ENCODE measurements around the gene TMEM271. TPM values are rescaled to one million over a fixed set of nuclear protein-coding genes. Genes with fewer than 3 reads are reported as not detected.

TMEM271 gene
- total RNA-seq, 2 donors from 2014 or later: not detected

DNA sequence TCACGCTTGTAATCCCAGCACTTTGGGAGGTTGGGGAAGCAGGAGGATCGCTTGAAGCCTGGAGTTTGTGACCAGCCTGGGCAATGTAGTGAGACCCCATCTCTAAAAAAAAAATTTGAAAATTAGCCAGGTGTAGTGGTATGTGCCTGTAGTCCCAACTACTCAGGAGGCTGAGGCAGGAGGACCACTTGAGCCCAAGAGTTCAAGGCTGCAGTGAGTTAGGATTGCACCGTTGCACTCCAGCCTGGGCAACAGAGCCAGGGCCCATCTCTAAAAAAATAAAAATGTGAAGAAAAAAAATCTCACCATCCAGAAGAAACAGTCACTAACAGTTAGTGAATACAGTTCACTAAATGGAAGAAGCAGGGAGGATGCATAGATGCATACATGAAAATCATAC lies 34.8 kb downstream of the TMEM271 start:
- no peaks in the 10 kb centered on the region for H3K9me3 ChIP-seq (ENCODE audit: control insufficient read depth, low read length)
- Mint-ChIP-seq H3K36me3 (ENCODE audit: low read depth) (peaks cover 12% of the 10 kb centered on the region), H3K9me3 (peaks cover 1% of the 10 kb centered on the region), H3K4me3 (no peak overlapping the region), H3K27me3 (ENCODE audit: insufficient read depth) (peaks cover 22% of the 10 kb centered on the region), H3K4me1 (no peaks in the 10 kb centered on the region), H3K27ac (no peak overlapping the region)
- TF ChIP-seq, protein P1, sequence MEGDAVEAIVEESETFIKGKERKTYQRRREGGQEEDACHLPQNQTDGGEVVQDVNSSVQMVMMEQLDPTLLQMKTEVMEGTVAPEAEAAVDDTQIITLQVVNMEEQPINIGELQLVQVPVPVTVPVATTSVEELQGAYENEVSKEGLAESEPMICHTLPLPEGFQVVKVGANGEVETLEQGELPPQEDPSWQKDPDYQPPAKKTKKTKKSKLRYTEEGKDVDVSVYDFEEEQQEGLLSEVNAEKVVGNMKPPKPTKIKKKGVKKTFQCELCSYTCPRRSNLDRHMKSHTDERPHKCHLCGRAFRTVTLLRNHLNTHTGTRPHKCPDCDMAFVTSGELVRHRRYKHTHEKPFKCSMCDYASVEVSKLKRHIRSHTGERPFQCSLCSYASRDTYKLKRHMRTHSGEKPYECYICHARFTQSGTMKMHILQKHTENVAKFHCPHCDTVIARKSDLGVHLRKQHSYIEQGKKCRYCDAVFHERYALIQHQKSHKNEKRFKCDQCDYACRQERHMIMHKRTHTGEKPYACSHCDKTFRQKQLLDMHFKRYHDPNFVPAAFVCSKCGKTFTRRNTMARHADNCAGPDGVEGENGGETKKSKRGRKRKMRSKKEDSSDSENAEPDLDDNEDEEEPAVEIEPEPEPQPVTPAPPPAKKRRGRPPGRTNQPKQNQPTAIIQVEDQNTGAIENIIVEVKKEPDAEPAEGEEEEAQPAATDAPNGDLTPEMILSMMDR (conservative IDR thresholded peaks at IDR 0.05): no peak
- 92 to 97% methylated on average over 3 of the region's 3 CpGs for WGBS, 2 experiments (ENCODE audit: insufficient coverage in 1 of 2, insufficient read length in 1 of 2)
- H3K4me1 ChIP-seq (ENCODE audit: control insufficient read depth, insufficient read depth, low read length): no peaks in the 10 kb centered on the region
- H3K27me3 ChIP-seq (ENCODE audit: control insufficient read depth, insufficient read depth, low read length, poor library complexity, severe bottlenecking): peaks cover 16% of the 10 kb centered on the region
- H3K4me3 ChIP-seq (ENCODE audit: low read length): no peak overlapping the region
- H3K9ac ChIP-seq (ENCODE audit: extremely low read depth, low read length, poor library complexity, severe bottlenecking): no peak overlapping the region
- no peak for DNase-seq
- H3K36me3 ChIP-seq (ENCODE audit: control insufficient read depth, insufficient read depth, low read length): peaks cover 11% of the 10 kb centered on the region
- no peak overlapping the region for H3K27ac ChIP-seq (ENCODE audit: low read depth, low read length)

DNA sequence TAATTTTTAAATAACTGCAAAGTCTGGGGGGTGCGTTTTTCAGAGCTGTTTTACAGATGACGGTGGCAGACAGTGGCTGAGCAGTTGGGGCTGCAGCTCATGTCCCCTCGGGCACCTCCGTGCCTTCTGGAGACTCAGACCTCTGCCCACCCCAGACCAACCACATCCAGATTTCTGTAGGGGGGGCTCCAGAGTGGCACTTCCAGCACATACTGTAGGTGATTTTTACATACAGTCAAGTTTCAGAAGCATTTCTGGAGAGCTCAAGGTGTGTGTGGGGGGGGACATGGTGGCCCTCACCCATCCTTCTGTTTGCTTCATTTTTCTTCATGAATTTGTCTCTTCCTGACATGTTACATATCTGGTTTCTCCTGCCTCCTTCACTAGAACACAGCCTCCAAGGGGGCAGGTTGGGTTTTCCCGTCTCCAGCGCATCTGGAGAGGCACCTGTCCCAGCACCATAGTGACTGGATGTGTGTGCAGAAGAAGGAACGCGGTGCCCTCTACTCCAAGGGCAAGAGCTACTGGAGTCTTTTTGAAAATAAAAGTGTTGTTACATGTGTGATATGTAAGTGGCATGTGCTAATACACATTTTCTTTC lies 37.5 kb downstream of the TMEM271 start:
- H3K36me3 Mint-ChIP-seq (ENCODE audit: low read depth): peaks cover 22% of the 10 kb centered on the region
- WGBS, 2 experiments (ENCODE audit: insufficient coverage in 1 of 2, insufficient read length in 1 of 2): 91 to 92% methylated on average over 5 to 8 of the region's 8 CpGs
- no peak overlapping the region for H3K27ac Mint-ChIP-seq
- peaks cover 1% of the 10 kb centered on the region for H3K9me3 Mint-ChIP-seq
- no peak for DNase-seq
- H3K4me3 Mint-ChIP-seq: no peak overlapping the region
- peaks cover 2% of the 10 kb centered on the region for H3K27me3 Mint-ChIP-seq (ENCODE audit: insufficient read depth)
- H3K9ac ChIP-seq (ENCODE audit: extremely low read depth, low read length, poor library complexity, severe bottlenecking): no peak overlapping the region
- peaks cover 11% of the 10 kb centered on the region for H3K27me3 ChIP-seq (ENCODE audit: control insufficient read depth, insufficient read depth, low read length, poor library complexity, severe bottlenecking)
- no peaks in the 10 kb centered on the region for H3K4me1 Mint-ChIP-seq
- no peak overlapping the region for H3K4me3 ChIP-seq (ENCODE audit: low read length)
- H3K9me3 ChIP-seq (ENCODE audit: control insufficient read depth, low read length): no peaks in the 10 kb centered on the region
- TF ChIP-seq, protein P1 (conservative IDR thresholded peaks at IDR 0.05): no peak
- peaks cover 11% of the 10 kb centered on the region for H3K36me3 ChIP-seq (ENCODE audit: control insufficient read depth, insufficient read depth, low read length)
- H3K4me1 ChIP-seq (ENCODE audit: control insufficient read depth, insufficient read depth, low read length): no peaks in the 10 kb centered on the region
- no peak overlapping the region for H3K27ac ChIP-seq (ENCODE audit: low read depth, low read length)

DNA sequence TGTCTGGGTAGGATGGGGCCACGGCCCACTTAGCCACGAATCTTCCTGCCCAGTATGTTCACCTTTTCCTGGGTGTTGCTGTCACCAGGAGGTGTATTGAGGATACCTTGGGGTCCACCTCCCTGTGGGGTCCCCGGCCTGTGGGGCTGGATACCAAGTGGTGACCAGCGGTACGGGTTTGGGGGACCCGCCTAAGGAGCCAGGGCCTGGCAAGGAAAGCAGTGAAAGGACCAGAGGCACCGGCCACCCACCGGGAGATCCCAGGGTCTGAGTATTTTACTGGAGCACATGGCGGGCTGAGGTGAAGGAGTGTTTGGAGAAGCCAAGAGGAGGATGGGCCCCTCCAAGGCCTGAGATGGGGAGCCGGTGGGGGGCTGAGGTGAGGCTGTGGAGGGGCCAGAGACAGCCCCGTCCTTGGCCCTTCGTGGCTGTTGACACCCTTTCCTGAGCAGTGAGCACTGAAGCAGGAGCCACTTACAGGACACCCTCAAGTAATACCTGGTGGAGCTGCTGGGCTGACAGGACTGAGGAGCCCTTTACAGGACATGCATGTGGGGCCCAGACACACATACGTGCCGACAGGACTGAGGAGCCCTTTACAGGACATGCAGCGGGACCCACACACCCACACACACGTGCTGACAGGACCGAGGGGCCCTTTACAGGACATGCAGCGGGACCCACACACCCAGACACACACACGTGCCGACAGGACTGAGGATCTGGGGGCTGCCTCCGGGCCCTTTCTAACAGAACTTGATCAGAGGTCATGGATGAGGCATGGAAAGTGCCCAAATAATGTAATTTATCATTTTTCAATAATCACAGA lies 38.4 kb downstream of the TMEM271 start:
- H3K36me3 ChIP-seq (ENCODE audit: control insufficient read depth, insufficient read depth, low read length): peaks cover 18% of the 10 kb centered on the region
- no peaks in the 10 kb centered on the region for H3K9me3 ChIP-seq (ENCODE audit: control insufficient read depth, low read length)
- no peaks in the 10 kb centered on the region for H3K4me1 ChIP-seq (ENCODE audit: control insufficient read depth, insufficient read depth, low read length)
- Mint-ChIP-seq H3K4me1 (no peaks in the 10 kb centered on the region), H3K4me3 (no peak overlapping the region), H3K27me3 (ENCODE audit: insufficient read depth) (no peaks in the 10 kb centered on the region), H3K27ac (no peak overlapping the region), H3K9me3 (peaks cover 1% of the 10 kb centered on the region), H3K36me3 (ENCODE audit: low read depth) (peaks cover 31% of the 10 kb centered on the region)
- H3K27ac ChIP-seq (ENCODE audit: low read depth, low read length): no peak overlapping the region
- peaks cover under 1% of the 10 kb centered on the region for H3K27me3 ChIP-seq (ENCODE audit: control insufficient read depth, insufficient read depth, low read length, poor library complexity, severe bottlenecking)
- 92 to 93% methylated on average over 15 to 21 of the region's 21 CpGs for WGBS, 2 experiments (ENCODE audit: insufficient coverage in 1 of 2, insufficient read length in 1 of 2)
- TF ChIP-seq, protein P1 (conservative IDR thresholded peaks at IDR 0.05): no peak
- H3K4me3 ChIP-seq (ENCODE audit: low read length): no peak overlapping the region
- DNase-seq: no peak
- H3K9ac ChIP-seq (ENCODE audit: extremely low read depth, low read length, poor library complexity, severe bottlenecking): no peak overlapping the region
